ENCODE measurements around the gene ST6GALNAC3.

Gene ST6GALNAC3

DNA sequence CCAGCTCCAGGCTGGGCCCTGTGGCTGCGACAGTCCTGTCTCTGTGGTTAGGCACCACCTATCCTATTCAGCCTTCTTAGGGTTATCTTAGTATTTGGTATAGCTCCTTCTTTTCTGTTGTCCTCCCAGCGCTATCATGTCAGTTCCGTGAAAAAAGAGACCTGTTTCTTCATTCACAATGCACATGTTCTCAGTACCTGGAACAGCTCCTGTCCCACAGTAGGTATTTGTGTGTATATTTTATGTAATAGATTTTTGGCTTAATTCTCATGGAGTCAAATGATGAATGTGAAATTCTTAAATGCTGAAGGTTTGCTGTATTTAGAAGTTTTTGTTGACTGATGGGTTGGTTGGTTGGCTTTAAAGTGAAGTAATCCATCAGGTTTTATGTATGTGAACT is 279.7 kb downstream of the ST6GALNAC3 start:
- DNase-seq = no peak

DNA sequence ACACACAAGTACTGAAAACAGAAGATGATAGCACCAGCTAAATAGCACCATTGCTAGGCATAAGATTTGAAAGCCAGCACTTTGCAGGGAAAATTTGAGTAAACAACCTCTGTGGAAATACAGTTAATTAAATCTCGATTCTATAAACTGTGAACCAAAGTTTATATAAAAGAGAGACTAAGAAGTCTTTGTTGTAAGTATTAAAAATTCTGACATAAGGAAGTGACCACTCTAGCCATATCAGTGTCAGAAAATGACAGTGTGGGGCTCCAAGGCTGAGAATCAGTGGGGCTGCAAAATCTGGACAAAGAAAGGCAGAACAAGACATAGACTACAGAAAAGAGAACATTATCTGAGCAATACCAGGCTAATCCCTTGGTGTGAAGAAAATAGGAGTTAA is 292.2 kb downstream of the ST6GALNAC3 start:
- DNase-seq = no peak

DNA sequence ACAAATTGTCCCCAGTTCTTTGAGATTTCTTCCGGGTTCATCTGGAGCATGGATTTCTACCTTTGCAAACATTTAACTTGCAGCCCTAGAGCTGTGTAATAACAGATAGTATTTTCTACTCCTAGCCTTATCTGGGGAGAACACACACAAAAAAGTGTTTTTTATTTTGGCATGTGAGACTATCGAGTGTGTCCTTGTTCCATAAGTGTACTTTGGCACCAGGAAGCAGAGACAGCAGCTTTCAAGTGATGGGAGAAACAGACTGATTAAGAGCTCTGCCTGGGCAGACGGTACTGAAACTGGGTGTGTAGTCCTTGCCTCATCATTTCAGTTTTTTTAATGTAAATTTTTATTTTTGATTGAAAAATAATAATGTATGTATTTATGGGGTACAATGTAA is 297.4 kb downstream of the ST6GALNAC3 start:
- DNase-seq = no peak

DNA sequence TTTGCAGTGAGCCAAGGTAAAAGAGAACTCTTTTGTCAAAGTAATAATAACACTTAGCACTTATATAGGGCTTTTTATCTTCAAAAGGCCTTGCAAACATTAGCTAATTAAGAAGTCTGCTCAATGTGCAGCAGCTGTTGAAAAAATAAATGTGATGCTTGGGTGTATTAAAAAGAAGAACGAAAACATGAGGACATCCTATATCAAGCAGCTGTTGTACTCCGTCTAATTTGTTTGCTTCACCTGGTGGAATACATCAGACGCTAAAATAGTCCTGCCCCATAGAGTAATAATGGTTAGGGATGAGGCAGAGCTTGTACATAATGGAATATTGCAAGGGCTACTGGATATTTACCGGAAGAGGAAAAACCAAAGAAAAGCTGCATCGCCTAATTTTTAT is 299.5 kb downstream of the ST6GALNAC3 start:
- DNase-seq = no peak

DNA sequence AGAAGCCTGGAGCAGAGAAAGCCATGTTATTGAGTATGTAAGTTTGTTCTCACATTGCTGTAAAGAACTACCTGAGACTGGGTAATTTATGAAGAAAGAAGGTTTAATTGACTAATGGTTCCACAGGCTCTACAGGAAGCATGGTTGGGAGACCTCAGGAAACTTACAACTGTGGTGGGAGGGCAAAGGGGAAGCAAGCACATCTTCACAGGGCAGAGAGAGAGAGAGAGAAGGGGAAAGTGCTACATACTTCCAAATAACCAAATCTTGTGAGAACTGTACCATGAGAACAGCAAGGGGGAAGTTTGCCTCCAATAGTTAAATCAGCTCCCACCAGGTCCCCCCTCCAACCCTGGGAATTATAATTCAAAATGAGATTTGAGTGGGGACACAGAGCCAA is 302.7 kb downstream of the ST6GALNAC3 start:
- no peak for DNase-seq

DNA sequence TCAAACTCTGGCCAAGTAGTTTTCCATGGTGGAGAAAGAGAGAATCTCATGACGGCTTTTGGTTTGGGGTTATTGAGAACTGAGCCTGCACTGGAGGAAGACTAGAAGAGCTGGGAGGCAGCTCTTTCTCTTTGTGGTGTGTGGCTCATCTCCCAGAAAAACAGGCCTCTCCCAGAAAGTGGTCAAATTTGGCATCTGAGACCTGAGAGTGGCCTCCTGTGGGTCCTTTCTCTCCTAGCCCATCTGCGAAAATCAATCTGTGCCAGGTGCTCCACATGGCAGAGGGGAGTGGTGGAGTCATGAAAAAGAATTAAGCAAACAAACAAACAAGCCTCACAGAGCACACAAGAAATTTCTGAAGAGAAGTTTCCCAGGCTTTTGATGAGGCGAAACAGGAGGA is 305.0 kb downstream of the ST6GALNAC3 start:
- no peak for DNase-seq

DNA sequence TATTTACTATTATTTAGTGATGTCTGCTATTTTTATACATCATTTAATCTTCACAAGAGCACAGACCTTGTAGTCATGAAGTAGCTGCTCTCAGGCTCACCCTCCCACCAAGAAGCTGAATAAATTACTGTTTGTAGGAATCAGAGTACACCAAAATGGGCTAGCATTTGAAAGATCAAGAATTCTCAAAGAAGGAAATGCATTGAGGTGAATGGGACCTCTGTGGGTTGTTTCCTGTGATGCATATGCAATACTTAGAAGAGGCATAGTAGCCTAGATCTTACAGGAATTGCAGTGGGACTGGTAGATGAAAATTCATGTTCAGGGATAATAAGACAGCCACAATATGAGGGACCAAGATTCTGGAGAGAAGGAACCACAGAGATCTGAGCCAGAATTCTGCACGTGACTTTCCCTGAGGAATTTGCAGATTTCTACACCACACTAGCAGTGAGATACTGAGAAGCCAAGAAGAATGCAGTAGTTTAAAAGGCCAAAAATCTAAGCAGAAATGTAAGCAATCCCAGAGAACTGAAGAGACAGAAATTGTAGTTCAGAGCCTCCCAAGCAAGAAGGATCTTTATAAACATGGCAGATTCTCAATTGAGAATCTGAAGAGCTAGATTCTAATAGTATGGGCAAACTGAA is 307.0 kb downstream of the ST6GALNAC3 start:
- DNase-seq = no peak

DNA sequence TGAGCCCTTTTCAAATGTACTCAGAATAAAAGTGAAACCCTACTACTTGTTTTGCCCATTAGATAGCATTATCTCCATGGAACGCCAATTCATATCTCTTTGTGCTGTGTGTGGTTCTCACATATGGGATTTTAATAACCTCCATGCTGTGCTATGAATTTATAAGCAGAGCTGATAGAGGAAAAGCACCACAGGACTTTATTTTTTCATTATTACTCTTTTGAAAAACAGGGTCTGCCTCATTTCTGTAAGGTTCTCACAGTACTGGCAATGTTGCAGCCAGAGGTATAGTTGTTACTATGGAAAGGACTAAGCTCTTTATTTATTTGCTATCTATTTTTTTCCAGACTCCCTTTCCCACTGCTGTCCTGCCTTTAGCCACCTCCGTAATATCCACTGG is 313.7 kb downstream of the ST6GALNAC3 start:
- DNase-seq = no peak

DNA sequence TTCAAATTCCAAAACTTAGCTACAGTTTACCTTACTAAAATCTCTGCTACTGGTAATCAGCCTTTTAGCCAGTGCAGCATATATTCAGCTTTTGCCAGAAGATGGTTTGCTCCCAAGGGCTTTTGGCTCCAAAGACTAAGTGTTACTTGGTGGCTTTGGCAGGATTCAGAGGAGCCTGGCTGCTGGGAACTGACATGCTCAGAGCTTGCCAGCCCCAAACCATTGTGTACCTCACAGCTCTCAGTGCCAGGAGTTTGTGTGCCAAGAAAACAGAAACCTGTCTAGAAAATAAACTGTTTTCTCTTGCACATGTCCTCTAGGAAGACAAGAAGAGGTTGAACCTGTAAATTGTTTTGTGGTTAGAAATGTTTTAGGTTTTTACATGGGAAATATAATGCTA is 315.9 kb downstream of the ST6GALNAC3 start:
- DNase-seq = no peak

DNA sequence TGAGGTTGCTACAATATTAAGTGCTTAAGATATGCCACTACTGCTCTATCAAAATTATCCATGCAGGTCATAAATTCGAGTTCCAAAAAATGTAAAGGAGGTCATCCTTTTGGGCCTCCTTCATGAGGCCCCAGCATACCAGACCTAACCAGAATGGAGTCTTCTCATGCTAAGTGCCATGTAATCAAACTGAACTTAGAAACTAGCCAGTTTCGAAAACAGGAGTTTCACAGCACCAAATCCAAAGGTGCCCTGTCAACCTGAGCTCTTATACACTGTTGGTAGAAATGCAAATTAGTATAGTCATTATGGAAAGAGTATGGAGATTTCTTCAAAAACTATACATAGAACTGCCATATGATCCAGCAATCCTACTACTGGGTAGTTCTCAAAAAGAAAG is 320.5 kb downstream of the ST6GALNAC3 start:
- DNase-seq = no peak

DNA sequence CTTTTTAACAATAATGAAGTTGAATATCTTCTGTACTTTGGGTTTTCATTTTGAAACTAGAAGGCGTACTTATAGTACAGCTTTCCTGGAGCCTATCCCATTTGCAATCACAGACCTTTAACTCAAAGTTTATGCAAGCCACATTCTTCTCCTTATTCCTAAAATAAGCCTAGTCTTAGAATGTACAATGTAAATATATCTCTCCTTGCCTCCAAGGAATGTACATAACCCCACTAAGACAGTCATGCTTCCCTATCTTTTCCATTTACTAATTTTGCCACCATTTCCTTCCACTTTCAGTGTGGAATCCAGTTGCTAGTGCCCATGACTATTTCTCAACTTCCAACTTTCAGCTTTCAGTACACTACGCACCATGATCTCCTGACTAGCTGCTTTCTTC is 327.6 kb downstream of the ST6GALNAC3 start:
- DNase-seq = no peak

DNA sequence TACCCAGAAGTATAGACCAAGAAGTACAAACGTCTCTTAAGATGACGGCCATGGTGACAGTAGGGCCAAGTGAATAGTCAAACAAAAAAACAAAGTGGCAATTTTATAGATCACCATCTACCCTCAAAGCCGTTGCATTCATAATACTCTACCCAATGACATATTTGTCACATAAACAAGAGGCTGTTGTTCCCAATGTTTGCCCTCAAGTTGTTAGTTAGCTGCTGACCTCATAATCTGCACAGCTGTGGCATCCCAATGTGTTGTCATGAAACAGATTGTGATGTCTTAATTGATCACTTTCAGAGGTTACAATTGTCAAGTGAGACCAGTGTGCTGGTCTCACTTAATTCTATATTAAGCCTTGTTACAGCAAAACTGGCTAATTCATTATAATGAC is 333.8 kb downstream of the ST6GALNAC3 start:
- DNase-seq = no peak

DNA sequence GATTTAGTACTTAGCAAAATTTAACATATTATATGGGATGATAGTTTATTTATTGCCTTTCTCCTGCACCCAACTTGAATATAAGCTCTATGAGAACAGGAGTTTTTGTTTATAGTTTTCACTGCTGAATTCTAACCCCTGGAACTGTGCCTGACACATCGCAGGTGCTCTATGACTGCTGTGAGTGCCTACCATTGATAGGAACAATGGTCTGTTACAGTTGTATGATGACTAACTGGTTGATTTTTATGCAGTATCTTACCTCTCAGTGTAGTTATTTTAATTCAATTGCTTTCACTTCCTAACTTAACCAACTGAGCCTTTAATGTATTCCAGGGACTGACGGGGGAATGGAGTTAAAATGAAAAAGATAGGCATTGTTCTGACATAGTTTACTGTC is 336.0 kb downstream of the ST6GALNAC3 start:
- no peak for DNase-seq

DNA sequence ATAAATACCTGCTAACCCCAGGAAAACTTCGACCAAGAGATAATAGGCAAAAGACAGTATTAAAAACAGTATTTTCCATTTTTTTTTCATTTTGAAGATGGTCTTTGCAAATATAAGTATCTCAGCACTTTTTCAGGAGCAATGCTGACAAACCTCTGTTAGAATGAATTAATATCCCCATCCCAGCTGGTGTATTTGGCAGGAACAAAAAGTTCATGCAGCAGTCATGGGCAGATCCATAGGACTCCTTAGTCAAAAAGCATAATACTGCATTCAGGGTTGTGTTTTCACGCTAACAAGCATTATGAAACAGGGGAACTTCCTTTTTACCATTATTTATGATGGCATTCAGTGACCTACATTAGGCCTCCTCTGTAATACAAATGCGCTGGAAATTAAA is 344.0 kb downstream of the ST6GALNAC3 start:
- no peak for DNase-seq

DNA sequence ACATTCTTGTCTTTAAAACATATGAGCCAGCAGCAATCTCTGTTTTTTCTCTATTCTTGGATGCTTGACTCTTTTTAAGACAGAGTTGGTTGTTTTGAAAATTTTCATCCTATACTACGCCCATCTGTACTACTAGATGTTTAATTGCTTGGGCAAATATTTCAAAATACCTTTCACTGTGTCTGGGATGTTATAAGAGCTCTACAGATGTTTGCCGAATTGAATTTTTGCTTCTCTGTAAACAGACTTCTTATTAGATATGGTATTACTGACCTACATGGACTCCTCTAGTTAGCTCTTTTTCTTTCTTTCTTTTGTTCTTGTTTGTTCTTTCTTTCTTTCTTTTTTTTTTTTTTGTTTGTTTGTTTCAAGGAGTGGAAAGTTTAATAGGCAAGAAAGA is 345.1 kb downstream of the ST6GALNAC3 start:
- no peak for DNase-seq

DNA sequence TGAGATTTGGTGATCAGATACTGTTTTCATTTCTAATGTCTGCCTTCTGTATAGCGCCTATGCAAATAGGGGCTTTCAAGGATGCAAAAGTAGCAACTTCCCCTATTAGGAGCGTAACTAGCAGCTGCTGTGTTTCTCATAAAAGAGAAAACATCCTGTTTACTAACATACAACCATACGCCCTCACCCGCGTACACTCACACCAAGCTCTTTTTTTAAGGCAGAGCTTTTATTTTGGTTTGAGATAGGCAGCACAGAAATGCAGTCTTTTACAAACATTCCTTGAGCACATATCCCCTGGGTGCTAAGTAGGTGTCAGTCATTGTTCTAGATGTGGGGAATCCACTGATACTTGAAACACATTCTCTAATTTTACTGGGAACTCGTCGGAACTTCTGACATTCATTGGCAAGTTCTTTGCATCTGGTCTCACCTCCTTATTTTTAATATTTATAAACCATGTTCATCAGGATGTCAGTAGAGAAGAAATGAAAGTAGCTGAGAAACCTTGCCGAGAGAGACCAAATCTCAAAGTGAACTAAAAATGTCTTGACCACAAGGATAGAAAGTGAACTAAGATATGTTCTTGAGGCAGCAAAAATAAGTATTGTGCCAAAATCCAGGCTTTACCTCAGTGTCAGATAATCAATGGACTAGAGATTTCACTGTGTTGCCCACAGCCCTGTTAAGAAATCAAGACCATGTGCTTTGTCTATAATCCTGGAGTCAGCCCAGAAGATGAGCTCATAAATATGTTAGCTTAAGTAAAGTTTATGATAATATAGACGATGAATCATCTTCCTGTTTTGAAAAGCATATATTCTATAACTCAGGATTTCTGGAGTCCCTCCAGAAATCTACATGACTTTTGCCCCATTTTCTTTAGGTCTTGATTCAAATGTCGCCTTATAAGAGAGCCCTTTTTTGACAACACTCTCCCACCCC is 350.9 kb downstream of the ST6GALNAC3 start:
- peak in 2 of 4 experiments; percentile 20 to 26 for DNase-seq

DNA sequence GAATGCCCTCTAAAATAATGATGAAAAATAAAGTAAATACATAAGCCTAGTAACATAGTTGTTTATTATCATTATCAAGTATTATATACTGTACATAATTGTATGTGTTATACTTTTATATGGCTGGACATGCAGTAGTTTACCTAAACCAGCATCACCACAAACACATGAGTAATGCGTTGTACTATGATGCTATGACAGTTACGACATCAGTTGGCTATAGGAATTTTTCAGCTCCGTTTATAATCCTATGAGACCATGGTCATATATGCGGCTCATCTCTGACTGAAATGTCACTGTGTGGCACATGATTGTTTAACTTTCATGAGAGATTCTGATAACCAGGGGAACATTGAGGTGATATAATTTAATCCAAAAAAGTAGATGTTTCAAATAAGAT is 352.1 kb downstream of the ST6GALNAC3 start:
- no peak for DNase-seq

DNA sequence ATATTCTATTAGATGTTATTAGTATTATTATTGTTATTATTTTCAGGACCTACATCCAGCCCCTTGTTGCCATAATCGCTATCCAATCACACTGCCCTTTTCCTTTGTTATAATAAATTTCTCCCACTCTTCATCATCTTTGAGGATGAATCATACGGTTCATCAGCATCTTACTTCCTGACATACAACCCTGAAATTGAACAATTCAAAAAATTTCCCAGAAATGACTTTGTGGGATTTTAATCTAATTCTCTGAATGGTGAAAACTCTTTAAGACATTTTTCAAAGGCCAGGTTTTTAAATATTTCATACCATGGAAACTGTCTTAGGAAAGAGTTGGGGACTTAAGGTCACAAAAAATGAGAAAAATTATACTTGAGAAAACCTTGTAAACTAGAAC is 353.5 kb downstream of the ST6GALNAC3 start:
- DNase-seq = no peak

DNA sequence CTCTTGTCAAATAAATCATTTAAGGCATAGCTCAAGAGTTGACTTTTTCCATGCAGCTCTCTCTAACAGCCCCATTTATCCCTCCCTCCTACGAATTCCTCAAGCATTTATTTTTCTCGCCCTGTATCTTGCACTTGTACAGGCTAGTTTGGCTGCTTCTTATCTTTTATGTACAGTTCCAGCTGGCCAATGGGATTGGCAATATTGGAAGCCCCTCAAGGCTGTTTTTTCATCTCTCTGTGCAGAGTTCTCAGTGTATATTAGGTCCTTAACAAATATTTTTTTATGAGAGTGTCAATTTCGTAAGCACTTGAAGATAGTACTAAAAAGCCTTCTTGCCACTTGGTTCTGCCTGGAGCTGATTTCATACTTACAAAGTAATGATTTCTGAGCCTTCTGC is 356.0 kb downstream of the ST6GALNAC3 start:
- DNase-seq = no peak

DNA sequence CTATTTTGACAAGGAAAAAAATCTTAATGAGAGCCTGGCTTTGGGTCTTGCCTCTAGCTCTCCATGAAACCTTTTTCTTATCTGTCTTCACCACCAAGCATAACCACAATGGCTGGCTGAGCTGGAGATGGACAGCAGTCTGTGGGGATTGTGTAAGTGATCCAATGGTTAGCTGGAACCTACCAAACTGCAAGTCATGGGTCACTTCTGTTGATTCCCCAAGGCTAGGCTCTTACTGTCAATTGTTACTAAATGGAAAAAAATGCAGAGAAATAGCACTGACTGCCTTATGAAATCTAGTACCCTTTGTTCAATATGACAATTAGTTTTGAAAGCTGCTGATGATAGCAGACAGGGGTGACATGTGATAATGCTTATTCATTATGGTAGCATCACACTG is 359.0 kb downstream of the ST6GALNAC3 start:
- DNase-seq = no peak

DNA sequence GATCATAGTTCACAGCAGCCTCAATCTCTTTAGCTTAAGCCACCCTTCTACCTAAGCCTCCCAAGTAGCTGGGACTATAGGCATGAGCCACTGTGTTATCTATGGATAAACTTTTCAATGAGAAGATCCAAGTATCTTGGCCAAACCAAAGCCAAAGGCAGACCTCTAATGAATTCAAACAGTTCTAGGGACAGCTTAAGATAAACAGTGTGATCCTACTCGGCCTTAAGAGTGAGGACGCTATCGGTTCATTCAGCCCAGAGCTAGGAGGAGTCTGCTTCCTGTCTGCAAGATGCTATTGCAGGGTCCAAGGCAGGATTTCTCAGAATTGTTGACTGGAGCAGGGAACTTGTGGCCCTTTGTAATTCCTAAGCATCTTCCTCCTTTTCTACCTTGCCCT is 368.7 kb downstream of the ST6GALNAC3 start:
- DNase-seq = no peak

DNA sequence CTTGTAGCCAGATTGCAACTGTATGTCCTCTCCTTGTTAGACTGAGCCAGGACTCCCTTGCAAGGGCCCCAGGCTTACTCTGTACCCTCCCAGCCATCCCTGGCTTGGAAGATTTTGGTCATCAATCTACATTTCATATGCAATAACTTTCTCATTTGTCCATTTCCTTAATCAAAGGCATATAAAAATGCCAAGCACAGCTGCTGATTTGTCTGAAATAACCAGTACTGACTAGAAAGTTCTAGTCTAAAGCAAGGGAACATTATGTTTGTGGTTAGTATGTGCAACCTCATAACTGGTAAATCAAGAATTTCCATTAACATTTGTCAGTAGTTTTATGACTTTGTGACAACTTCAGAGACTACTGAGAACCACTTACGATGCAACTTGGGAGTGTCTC is 370.2 kb downstream of the ST6GALNAC3 start:
- no peak for DNase-seq

DNA sequence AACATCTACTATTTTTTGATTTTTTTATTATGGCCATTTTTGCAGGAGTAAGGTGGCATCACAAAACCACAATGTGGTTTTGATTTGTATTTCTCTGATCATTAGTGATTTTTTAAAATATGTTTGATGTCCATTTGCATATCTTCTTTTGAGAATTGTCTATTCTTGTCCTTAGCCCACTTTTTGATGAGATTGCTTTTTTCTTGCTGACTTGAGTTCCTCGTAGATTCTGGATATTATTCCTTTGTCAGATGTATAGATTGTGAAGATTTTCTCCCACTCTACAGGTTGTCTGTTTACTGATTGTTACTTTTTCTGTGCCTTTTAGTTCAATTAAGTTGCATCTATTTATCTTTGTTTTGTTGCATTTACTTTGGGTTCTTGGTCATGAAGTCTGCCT is 375.7 kb downstream of the ST6GALNAC3 start:
- DNase-seq = no peak

DNA sequence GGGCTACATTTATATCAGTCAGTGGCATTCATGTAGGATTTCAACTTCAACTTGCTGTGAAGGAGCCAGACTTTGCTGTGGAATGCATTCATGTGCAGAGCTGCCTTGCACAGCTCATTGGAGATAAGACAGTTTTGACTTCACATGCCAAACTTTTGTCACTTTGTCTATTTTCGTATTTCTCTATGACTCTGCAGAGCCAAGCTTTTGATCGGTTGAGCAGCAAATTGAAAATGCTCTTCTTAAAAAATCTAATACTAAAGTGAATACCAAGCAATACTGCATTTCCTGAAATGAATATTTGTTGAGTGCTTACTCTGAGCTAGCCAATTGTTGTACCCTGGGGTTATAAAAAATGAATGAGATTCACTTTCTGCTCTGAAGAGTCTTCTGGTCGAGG is 388.7 kb downstream of the ST6GALNAC3 start:
- DNase-seq = no peak
